Neural cell (in vitro differentiated cells): ENCODE results near the gene HAND2. TPM values are rescaled to one million over a fixed set of nuclear protein-coding genes. Genes with fewer than 3 reads are reported as not detected.
A peak's percentile ranks its signal among the peaks of the same experiment; 100 is the strongest.

Source experiments
- H2AFZ ChIP-seq: fragments of 200-600, 300-800 bp; sonication (generic), shearing (Covaris generic); 2 replicates; pipeline ENCODE4 v1.6.0; 2014; ENCODE audit warnings: low read depth, mild to moderate bottlenecking, antibody characterized with exemption, low read length, moderate library complexity
- H3F3A ChIP-seq: fragments of 200-600 bp; shearing (Covaris generic); 2 replicates; pipeline ENCODE4 v1.6.1; 2016; ENCODE audit warnings: mild to moderate bottlenecking, moderate library complexity, mixed read lengths, antibody characterized with exemption, low read length; ENCODE audit not compliant: insufficient read depth, poor library complexity, severe bottlenecking
- H3K27ac ChIP-seq: fragments of 200-600, 300-800 bp; sonication (generic), shearing (Covaris generic); 2 replicates; pipeline ENCODE4 v1.5.1; 2014; ENCODE audit warnings: mild to moderate bottlenecking, low read length, moderate library complexity
- H3K27me3 ChIP-seq: fragments of 300-800, 200-600 bp; sonication (generic), shearing (Covaris generic); 2 replicates; pipeline ENCODE4 v1.6.0; 2014; ENCODE audit warnings: mild to moderate bottlenecking, low read depth, low read length, moderate library complexity; ENCODE audit not compliant: insufficient read depth
- H3K36me3 ChIP-seq: fragments of 300-800, 200-600 bp; sonication (generic), shearing (Covaris generic); 2 replicates; pipeline ENCODE4 v1.5.1; 2014; ENCODE audit warnings: mild to moderate bottlenecking, antibody characterized with exemption, low read length, moderate library complexity; ENCODE audit not compliant: insufficient read depth
- H3K4me2 ChIP-seq: fragments of 300-800, 200-600 bp; sonication (generic), shearing (Covaris generic); 2 replicates; pipeline ENCODE4 v1.6.0; 2014; ENCODE audit warnings: mild to moderate bottlenecking, low read length
- H3K4me3 ChIP-seq: fragments of 300-800, 200-600 bp; sonication (generic), shearing (Covaris generic); 2 replicates; pipeline ENCODE4 v1.5.1; 2014; ENCODE audit warnings: mild to moderate bottlenecking, low read length, moderate library complexity
- H3K79me2 ChIP-seq: fragments of 200-600 bp; shearing (Covaris generic); replicated peaks from 2 replicates; pipeline ENCODE4 v1.6.0; 2014; ENCODE audit warnings: mild to moderate bottlenecking, low read length, moderate library complexity; ENCODE audit not compliant: insufficient read depth
- H3K9ac ChIP-seq: fragments of 300-800, 200-600 bp; sonication (generic), shearing (Covaris generic); 2 replicates; pipeline ENCODE4 v1.6.1; 2016; ENCODE audit warnings: mild to moderate bottlenecking, low read length, mixed read lengths
- H3K9me2 ChIP-seq: fragments of 200-600 bp; shearing (Covaris generic); 2 replicates; pipeline ENCODE4 v1.6.1; 2016; ENCODE audit warnings: mild to moderate bottlenecking, low read length, mixed read lengths; ENCODE audit not compliant: insufficient read depth
- H3K9me3 ChIP-seq: fragments of 200-600, 300-800 bp; sonication (generic), shearing (Covaris generic); 2 replicates; pipeline ENCODE4 v1.6.1; 2016; ENCODE audit warnings: mild to moderate bottlenecking, mixed run types, low read length, moderate library complexity, mixed read lengths
- H4K20me1 ChIP-seq: fragments of 200-600 bp; shearing (Covaris generic); 2 replicates; pipeline ENCODE4 v1.6.1; 2016; ENCODE audit warnings: mild to moderate bottlenecking, mixed run types; ENCODE audit not compliant: insufficient read depth
- EZH2 ChIP-seq: fragments of 200-600, 300-800 bp; shearing (Covaris generic), sonication (generic); IDR thresholded peaks from 2 replicates; pipeline ENCODE4 v1.6.1; 2014; ENCODE audit warnings: antibody characterized with exemption, low read length, borderline replicate concordance, mild to moderate bottlenecking; ENCODE audit not compliant: insufficient read depth, poor library complexity, severe bottlenecking
- MXI1 ChIP-seq: fragments of 450-650 bp; conservative IDR thresholded peaks from 2 replicates; pipeline ENCODE4 v1.6.1; 2014; ENCODE audit warnings: antibody characterized with exemption, mild to moderate bottlenecking; ENCODE audit not compliant: poor library complexity, severe bottlenecking
- POLR2AphosphoS5 ChIP-seq: IDR thresholded peaks from 2 replicates; pipeline ENCODE4 v1.6.1; 2012
- RAD21 ChIP-seq: fragments of 450-650 bp; conservative IDR thresholded peaks from 2 replicates; pipeline ENCODE4 v1.6.1; 2014; ENCODE audit warnings: antibody characterized with exemption, mild to moderate bottlenecking, moderate library complexity
- SMC3 ChIP-seq: fragments of 450-650 bp; conservative IDR thresholded peaks from 2 replicates; pipeline ENCODE4 v1.6.1; 2014; ENCODE audit warnings: antibody characterized with exemption, mild to moderate bottlenecking, moderate library complexity; ENCODE audit not compliant: poor library complexity
- TAF1 ChIP-seq: IDR thresholded peaks from 2 replicates; pipeline ENCODE4 v1.6.1; 2012; ENCODE audit warnings: low read depth
- polyA plus RNA-seq: library from polyadenylated mRNA; depleted of rRNA; stranded (reverse); fragments of >200 nt; gene quantifications from 2 replicates; pipeline ENCODE4 v1.2.3, GENCODE V29; 2014
- TF ChIP-seq, protein P1 (sequence below): fragments of 450-650 bp; IDR thresholded peaks from 2 replicates; pipeline ENCODE4 v1.5.1; 2014; ENCODE audit warnings: antibody characterized with exemption, mild to moderate bottlenecking, moderate library complexity; ENCODE audit not compliant: poor library complexity, severe bottlenecking
- TF ChIP-seq, protein P2 (sequence below): IDR thresholded peaks from 2 replicates; pipeline ENCODE4 v1.6.1; 2012; ENCODE audit warnings: borderline replicate concordance

Gene HAND2
- polyA plus RNA-seq, 1 donor from 2014 or later, result not detected

- Histone ChIP-seq H3K9me2 (no peaks in the 10 kb centered on the region), H3K9ac (no peak overlapping the region), H3K4me2 (no peak overlapping the region), H3K36me3 (no peaks in the 10 kb centered on the region), H4K20me1 (no peaks in the 10 kb centered on the region), H3K27me3 (peaks cover 97% of the 10 kb centered on the region), H3K4me3 (no peak overlapping the region), H3K79me2 (no peaks in the 10 kb centered on the region), H3K9me3 (no peaks in the 10 kb centered on the region), H3F3A (no peaks in the 10 kb centered on the region), H3K27ac (no peak overlapping the region), H2AFZ (no peak overlapping the region)
- TF ChIP-seq POLR2AphosphoS5 (peak; percentile 59), EZH2 (peak; percentile 90), TAF1 (no peak)
Measured at GRCh38 chr4:173527103-173527891, 2.7 kb downstream of the HAND2 start.

GRCh38 chr4:173526724-173527102 lies 3.3 kb downstream of the HAND2 start:
- Histone ChIP-seq H3K79me2 (no peaks in the 10 kb centered on the region), H3F3A (no peaks in the 10 kb centered on the region), H3K4me2 (no peak overlapping the region), H3K9ac (no peak overlapping the region), H3K36me3 (no peaks in the 10 kb centered on the region), H3K9me2 (no peaks in the 10 kb centered on the region), H3K9me3 (no peaks in the 10 kb centered on the region), H2AFZ (no peak overlapping the region), H4K20me1 (no peaks in the 10 kb centered on the region), H3K27me3 (peaks cover 97% of the 10 kb centered on the region), H3K4me3 (no peak overlapping the region), H3K27ac (no peak overlapping the region)
- TF ChIP-seq, protein P1, sequence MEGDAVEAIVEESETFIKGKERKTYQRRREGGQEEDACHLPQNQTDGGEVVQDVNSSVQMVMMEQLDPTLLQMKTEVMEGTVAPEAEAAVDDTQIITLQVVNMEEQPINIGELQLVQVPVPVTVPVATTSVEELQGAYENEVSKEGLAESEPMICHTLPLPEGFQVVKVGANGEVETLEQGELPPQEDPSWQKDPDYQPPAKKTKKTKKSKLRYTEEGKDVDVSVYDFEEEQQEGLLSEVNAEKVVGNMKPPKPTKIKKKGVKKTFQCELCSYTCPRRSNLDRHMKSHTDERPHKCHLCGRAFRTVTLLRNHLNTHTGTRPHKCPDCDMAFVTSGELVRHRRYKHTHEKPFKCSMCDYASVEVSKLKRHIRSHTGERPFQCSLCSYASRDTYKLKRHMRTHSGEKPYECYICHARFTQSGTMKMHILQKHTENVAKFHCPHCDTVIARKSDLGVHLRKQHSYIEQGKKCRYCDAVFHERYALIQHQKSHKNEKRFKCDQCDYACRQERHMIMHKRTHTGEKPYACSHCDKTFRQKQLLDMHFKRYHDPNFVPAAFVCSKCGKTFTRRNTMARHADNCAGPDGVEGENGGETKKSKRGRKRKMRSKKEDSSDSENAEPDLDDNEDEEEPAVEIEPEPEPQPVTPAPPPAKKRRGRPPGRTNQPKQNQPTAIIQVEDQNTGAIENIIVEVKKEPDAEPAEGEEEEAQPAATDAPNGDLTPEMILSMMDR, result no peak
- TF ChIP-seq, protein P2, sequence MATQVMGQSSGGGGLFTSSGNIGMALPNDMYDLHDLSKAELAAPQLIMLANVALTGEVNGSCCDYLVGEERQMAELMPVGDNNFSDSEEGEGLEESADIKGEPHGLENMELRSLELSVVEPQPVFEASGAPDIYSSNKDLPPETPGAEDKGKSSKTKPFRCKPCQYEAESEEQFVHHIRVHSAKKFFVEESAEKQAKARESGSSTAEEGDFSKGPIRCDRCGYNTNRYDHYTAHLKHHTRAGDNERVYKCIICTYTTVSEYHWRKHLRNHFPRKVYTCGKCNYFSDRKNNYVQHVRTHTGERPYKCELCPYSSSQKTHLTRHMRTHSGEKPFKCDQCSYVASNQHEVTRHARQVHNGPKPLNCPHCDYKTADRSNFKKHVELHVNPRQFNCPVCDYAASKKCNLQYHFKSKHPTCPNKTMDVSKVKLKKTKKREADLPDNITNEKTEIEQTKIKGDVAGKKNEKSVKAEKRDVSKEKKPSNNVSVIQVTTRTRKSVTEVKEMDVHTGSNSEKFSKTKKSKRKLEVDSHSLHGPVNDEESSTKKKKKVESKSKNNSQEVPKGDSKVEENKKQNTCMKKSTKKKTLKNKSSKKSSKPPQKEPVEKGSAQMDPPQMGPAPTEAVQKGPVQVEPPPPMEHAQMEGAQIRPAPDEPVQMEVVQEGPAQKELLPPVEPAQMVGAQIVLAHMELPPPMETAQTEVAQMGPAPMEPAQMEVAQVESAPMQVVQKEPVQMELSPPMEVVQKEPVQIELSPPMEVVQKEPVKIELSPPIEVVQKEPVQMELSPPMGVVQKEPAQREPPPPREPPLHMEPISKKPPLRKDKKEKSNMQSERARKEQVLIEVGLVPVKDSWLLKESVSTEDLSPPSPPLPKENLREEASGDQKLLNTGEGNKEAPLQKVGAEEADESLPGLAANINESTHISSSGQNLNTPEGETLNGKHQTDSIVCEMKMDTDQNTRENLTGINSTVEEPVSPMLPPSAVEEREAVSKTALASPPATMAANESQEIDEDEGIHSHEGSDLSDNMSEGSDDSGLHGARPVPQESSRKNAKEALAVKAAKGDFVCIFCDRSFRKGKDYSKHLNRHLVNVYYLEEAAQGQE, result no peak
- TF ChIP-seq MXI1 (no peak), POLR2AphosphoS5 (no peak), EZH2 (no peak), RAD21 (no peak), TAF1 (no peak), SMC3 (no peak)
